ENCODE data around the gene CNTN1.

DNA sequence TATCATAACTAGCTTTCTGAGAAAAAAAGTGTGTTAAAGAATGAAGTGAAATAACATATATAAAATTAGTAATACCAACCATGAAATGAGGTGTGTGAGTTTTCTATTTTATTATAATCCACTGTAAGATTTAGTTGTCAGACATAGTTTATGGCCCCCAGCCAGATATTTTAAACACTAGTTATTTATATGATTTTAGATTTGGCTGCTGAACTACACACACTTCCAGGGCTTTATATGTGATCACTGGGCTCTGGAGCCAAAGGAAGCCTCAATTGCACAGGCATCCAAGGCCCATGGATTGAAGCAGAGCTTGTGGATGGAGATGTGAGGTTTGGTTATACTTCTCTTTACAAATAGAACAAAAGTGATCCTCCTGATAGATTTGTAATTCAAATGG is 48.7 kb upstream of the CNTN1 start:
- TF ChIP-seq, protein P1, sequence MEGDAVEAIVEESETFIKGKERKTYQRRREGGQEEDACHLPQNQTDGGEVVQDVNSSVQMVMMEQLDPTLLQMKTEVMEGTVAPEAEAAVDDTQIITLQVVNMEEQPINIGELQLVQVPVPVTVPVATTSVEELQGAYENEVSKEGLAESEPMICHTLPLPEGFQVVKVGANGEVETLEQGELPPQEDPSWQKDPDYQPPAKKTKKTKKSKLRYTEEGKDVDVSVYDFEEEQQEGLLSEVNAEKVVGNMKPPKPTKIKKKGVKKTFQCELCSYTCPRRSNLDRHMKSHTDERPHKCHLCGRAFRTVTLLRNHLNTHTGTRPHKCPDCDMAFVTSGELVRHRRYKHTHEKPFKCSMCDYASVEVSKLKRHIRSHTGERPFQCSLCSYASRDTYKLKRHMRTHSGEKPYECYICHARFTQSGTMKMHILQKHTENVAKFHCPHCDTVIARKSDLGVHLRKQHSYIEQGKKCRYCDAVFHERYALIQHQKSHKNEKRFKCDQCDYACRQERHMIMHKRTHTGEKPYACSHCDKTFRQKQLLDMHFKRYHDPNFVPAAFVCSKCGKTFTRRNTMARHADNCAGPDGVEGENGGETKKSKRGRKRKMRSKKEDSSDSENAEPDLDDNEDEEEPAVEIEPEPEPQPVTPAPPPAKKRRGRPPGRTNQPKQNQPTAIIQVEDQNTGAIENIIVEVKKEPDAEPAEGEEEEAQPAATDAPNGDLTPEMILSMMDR (IDR thresholded peaks at IDR 0.05), result no peak
- TF ChIP-seq EP300 (IDR thresholded peaks at IDR 0.05), result no peak
- TF ChIP-seq POLR2A (IDR thresholded peaks at IDR 0.05), result no peak
